Endothelial cell (in vitro differentiated cells): ENCODE measurements around the gene BACH2. TPM values are rescaled to one million over a fixed set of nuclear protein-coding genes. Genes with fewer than 3 reads are reported as not detected.
"Not testable (repeated sequence)": the region's sequence is repeated elsewhere in the genome, so short reads cannot be mapped to it uniquely, and the experiment has no call there.

Experiments
- DNase-seq: peaks from one replicate; pipeline ENCODE4 v3.0.0; 2021; ENCODE audit warnings: low spot score
- H3K27ac Mint-ChIP-seq: one replicate; pipeline ENCODE4 v1.8.0; 2021; ENCODE audit warnings: mixed read lengths, inconsistent platforms; ENCODE audit not compliant: unreplicated experiment
- H3K27me3 Mint-ChIP-seq: one replicate; pipeline ENCODE4 v1.8.0; 2021; ENCODE audit warnings: mild to moderate bottlenecking, moderate library complexity, mixed read lengths, inconsistent platforms; ENCODE audit not compliant: unreplicated experiment
- H3K36me3 Mint-ChIP-seq: one replicate; pipeline ENCODE4 v1.8.0; 2021; ENCODE audit warnings: mild to moderate bottlenecking, low read depth, mixed read lengths, inconsistent platforms; ENCODE audit not compliant: unreplicated experiment
- H3K4me1 Mint-ChIP-seq: one replicate; pipeline ENCODE4 v1.8.0; 2021; ENCODE audit warnings: mild to moderate bottlenecking, mixed read lengths, inconsistent platforms; ENCODE audit not compliant: unreplicated experiment
- H3K4me3 Mint-ChIP-seq: one replicate; pipeline ENCODE4 v1.8.0; 2021; ENCODE audit warnings: mild to moderate bottlenecking, mixed read lengths, inconsistent platforms; ENCODE audit not compliant: unreplicated experiment
- H3K9me3 Mint-ChIP-seq: one replicate; pipeline ENCODE4 v1.8.0; 2021; ENCODE audit warnings: mixed read lengths, inconsistent platforms; ENCODE audit not compliant: unreplicated experiment
- total RNA-seq: library from RNA; stranded (reverse); fragmentation: NEBNext Ultra II Directional; extraction: Animal tissue kit (Norgen Biotek cat#: 25700); gene quantifications from one replicate; pipeline ENCODE4 v1.2.1, GENCODE V29; 2021; ENCODE audit not compliant: unreplicated experiment
- TF ChIP-seq, protein P1 (sequence below): fragments of 200-600 bp; sonication (generic); IDR thresholded peaks from one replicate; pipeline ENCODE4 v1.5.0; 2021; ENCODE audit warnings: antibody characterized with exemption; ENCODE audit not compliant: unreplicated experiment

BACH2 gene
- total RNA-seq, 1 donor from 2014 or later, result 3.9 TPM

DNA sequence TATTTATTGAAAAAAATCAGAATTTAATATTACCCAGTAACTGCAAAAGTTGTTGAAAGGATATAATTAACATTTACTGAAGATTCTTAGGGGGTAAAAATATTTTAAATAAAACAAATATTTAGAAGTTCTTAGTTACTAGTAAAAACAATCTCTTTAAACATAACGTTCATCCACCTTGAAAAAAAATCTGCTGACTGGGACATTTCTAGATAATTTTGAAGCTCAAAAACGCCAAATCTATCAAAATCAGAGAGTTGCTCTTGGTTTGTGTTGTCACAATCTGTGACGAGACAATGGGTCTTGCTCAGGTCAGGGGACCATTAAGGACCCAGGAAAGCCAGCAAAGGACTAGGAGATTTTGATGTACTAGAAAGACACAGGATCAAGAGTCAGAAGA, 177.0 kb downstream of the BACH2 start:
- Mint-ChIP-seq H3K4me3 (no peak overlapping the region), H3K27me3 (no peaks in the 10 kb centered on the region), H3K36me3 (peaks cover 6% of the 10 kb centered on the region), H3K27ac (no peak overlapping the region), H3K4me1 (peaks cover 6% of the 10 kb centered on the region), H3K9me3 (no peaks in the 10 kb centered on the region)
- TF ChIP-seq, protein P1, sequence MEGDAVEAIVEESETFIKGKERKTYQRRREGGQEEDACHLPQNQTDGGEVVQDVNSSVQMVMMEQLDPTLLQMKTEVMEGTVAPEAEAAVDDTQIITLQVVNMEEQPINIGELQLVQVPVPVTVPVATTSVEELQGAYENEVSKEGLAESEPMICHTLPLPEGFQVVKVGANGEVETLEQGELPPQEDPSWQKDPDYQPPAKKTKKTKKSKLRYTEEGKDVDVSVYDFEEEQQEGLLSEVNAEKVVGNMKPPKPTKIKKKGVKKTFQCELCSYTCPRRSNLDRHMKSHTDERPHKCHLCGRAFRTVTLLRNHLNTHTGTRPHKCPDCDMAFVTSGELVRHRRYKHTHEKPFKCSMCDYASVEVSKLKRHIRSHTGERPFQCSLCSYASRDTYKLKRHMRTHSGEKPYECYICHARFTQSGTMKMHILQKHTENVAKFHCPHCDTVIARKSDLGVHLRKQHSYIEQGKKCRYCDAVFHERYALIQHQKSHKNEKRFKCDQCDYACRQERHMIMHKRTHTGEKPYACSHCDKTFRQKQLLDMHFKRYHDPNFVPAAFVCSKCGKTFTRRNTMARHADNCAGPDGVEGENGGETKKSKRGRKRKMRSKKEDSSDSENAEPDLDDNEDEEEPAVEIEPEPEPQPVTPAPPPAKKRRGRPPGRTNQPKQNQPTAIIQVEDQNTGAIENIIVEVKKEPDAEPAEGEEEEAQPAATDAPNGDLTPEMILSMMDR, result no peak
- DNase-seq, result no peak

DNA sequence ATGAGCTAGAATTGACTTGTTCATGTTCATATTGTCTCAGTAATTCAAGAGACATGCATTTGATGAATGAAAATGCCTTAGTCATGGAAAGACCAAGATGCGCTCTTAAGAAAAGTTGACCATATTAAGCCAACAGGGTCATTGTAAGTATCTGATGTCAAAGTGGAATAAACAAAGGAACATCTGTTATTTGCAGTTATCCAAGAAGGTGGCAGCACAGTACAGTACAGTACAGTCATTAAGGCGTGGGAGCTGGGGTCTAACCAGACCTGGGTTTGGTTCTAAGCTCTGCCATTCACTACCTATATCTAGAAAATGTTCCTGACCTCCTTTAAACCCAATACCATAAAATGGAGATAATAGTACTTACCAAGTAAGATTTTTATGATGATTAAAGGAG, 178.1 kb downstream of the BACH2 start:
- Mint-ChIP-seq H3K9me3 (no peaks in the 10 kb centered on the region), H3K4me3 (no peak overlapping the region), H3K4me1 (peaks cover 6% of the 10 kb centered on the region), H3K36me3 (peaks cover 6% of the 10 kb centered on the region), H3K27ac (no peak overlapping the region), H3K27me3 (no peaks in the 10 kb centered on the region)
- TF ChIP-seq, protein P1, result no peak
- DNase-seq, result no peak

DNA sequence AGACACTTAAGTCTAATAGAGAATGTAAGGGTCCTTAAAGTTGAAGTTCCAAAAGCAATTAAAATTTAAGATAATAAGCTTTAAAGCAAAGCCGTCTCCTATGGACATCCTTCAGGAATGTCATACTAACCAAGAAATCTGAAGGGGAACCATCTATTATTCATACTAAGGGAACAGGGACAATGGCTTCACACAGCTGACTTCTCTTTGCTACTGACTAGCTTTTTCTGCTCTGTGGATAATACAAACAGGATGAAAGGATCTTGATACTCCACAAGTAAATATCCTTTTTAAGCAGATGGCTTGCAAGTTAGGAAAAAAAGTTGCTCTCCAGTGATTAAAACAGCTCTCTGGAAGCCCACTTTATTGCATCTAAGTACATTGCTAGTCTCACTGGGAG, 178.6 kb downstream of the BACH2 start:
- Mint-ChIP-seq H3K36me3 (peaks cover 10% of the 10 kb centered on the region), H3K27me3 (no peaks in the 10 kb centered on the region), H3K4me1 (peaks cover 6% of the 10 kb centered on the region), H3K4me3 (no peak overlapping the region), H3K9me3 (no peaks in the 10 kb centered on the region), H3K27ac (no peak overlapping the region)
- no peak for DNase-seq
- TF ChIP-seq, protein P1, result no peak

DNA sequence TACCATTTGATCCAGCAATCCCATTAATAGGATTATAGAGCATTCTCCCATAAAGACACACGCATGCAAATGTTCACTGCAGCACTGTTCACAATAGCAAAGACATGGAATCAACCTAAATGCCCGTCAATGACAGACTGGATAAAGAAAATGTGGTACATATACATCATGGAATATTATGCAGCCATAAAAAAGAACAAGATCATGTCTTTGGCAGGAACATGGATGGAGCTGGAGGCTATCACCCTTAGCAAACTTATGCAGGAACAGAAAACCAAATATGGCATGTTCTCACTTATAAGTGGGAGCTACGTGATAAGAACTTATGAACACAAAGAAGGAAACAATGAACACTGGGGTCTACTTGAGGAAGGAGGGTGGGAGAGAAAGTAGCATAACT, 180.5 kb downstream of the BACH2 start:
- H3K4me3 Mint-ChIP-seq, H3K4me1 Mint-ChIP-seq, DNase-seq, H3K27me3 Mint-ChIP-seq, H3K27ac Mint-ChIP-seq, H3K9me3 Mint-ChIP-seq: not testable (repeated sequence)
- H3K36me3 Mint-ChIP-seq, result peaks cover 11% of the 10 kb centered on the region

DNA sequence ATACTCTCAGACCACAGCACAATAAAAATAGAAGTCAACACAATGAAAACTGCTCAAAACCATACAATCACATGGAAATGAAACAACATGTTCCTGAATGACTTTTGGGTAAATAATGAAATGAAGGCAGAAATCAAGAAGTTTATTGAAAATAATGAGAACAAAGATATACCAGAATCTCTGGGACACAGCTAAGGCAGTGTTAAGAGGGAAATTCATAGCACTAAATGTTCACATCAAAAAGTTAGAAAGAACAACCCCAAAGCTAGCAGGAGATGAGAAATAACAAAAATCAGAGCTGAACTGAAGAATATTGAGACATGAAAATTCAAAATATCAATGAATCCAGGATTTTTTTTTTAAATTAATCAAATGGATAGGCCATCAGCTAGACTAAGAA, 183.3 kb downstream of the BACH2 start:
- Mint-ChIP-seq H3K27me3 (no peaks in the 10 kb centered on the region), H3K4me1 (peaks cover 6% of the 10 kb centered on the region), H3K36me3 (peaks cover 11% of the 10 kb centered on the region), H3K27ac (no peak overlapping the region), H3K4me3 (no peak overlapping the region), H3K9me3 (no peaks in the 10 kb centered on the region)
- TF ChIP-seq, protein P1, result no peak
- no peak for DNase-seq

DNA sequence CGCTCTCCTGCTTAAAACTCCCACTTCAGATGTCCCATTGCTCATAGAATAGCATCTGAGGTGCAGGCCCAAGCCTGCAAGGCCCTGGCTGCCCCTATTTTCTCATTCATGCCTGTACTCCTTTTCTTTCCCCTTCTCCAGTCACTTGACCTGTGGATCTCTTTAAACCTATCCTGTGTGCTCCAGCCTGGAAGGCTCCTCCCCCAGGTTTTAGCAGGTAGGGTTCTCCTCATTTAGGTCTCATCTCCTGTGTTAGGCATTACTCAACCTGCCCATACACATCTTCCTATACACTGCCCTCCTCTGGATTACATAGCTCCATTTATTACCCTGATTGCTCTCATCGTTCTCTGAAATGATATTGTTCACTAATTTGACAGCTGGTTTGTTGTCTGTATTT, 185.3 kb downstream of the BACH2 start:
- Mint-ChIP-seq H3K36me3 (peaks cover 5% of the 10 kb centered on the region), H3K27me3 (no peaks in the 10 kb centered on the region), H3K4me3 (no peak overlapping the region), H3K9me3 (no peaks in the 10 kb centered on the region), H3K27ac (no peak overlapping the region), H3K4me1 (no peaks in the 10 kb centered on the region)
- DNase-seq, result no peak
- TF ChIP-seq, protein P1, result no peak
